Keratinocyte (primary cell): Measurements from ENCODE around the gene FAU. TPM values are rescaled to one million over a fixed set of nuclear protein-coding genes. Genes with fewer than 3 reads are reported as not detected.

Experiments
- DNase-seq: peaks from one replicate; pipeline ENCODE4 v3.0.0-alpha.2; 2011; ENCODE audit warnings: low read depth, missing footprints, low spot score
- FAIRE-seq: peaks from 2 replicates; lab custom pipeline; 2011; peaks lifted over from hg19 to GRCh38; lab: Jason Lieb, UNC
- H2AFZ ChIP-seq: 2 replicates; pipeline ENCODE4 v1.6.0; 2012; ENCODE audit warnings: low read length, control low read depth, inconsistent platforms; ENCODE audit not compliant: control insufficient read depth
- H3K27ac ChIP-seq: 2 replicates; pipeline ENCODE4 v1.5.1; 2011; ENCODE audit warnings: low read length; ENCODE audit not compliant: control insufficient read depth, insufficient read depth
- H3K27me3 ChIP-seq: 3 replicates; pipeline ENCODE4 v1.6.0; 2011; ENCODE audit warnings: low read length; ENCODE audit not compliant: control insufficient read depth, insufficient read depth; ENCODE audit errors: extremely low read depth
- H3K36me3 ChIP-seq, 2 experiments: 2 replicates in 1 of 2; 3 replicates in 1 of 2; pipeline ENCODE4 v1.5.1; 2011; ENCODE audit warnings: low read length in 2 of 2, mild to moderate bottlenecking in 1 of 2; ENCODE audit not compliant: control insufficient read depth in 2 of 2, insufficient read depth in 2 of 2; ENCODE audit errors: extremely low read depth in 1 of 2
- H3K4me1 ChIP-seq: 3 replicates; pipeline ENCODE4 v1.5.1; 2011; ENCODE audit warnings: low read length; ENCODE audit not compliant: control insufficient read depth, insufficient read depth; ENCODE audit errors: extremely low read depth
- H3K4me2 ChIP-seq: 3 replicates; pipeline ENCODE4 v1.6.0; 2011; ENCODE audit warnings: low read depth, low read length; ENCODE audit not compliant: control insufficient read depth, insufficient read depth; ENCODE audit errors: extremely low read depth
- H3K4me3 ChIP-seq, 3 experiments: fragments of 200-600 bp in 1 of 3; sonication (generic) in 1 of 3; 2 replicates in 2 of 3; 3 replicates in 1 of 3; pipeline ENCODE4 v1.5.1; 2011 to 2016; ENCODE audit warnings: low read length in 3 of 3, mild to moderate bottlenecking in 3 of 3, control low read depth in 2 of 3, inconsistent platforms in 1 of 3, low read depth in 1 of 3, mixed read lengths in 1 of 3, mixed run types in 1 of 3, moderate library complexity in 1 of 3; ENCODE audit not compliant: control insufficient read depth in 2 of 3, insufficient read depth in 2 of 3; ENCODE audit errors: extremely low read depth in 1 of 3
- H3K79me2 ChIP-seq: 2 replicates; pipeline ENCODE4 v1.6.0; 2012; ENCODE audit warnings: low read length; ENCODE audit not compliant: control insufficient read depth, insufficient read depth
- H3K9ac ChIP-seq: 3 replicates; pipeline ENCODE4 v1.6.0; 2011; ENCODE audit warnings: low read length; ENCODE audit not compliant: control insufficient read depth, insufficient read depth; ENCODE audit errors: extremely low read depth
- H3K9me1 ChIP-seq: 3 replicates; pipeline ENCODE4 v1.6.0; 2011; ENCODE audit warnings: low read length; ENCODE audit not compliant: control insufficient read depth, insufficient read depth; ENCODE audit errors: extremely low read depth
- H3K9me3 ChIP-seq: 2 replicates; pipeline ENCODE4 v1.5.1; 2012; ENCODE audit warnings: low read depth, low read length; ENCODE audit not compliant: control insufficient read depth
- H4K20me1 ChIP-seq: 3 replicates; pipeline ENCODE4 v1.6.0; 2011; ENCODE audit warnings: low read length; ENCODE audit not compliant: control insufficient read depth, insufficient read depth; ENCODE audit errors: extremely low read depth
- EZH2 ChIP-seq: IDR thresholded peaks from one replicate; pipeline ENCODE4 v1.6.1; 2012; ENCODE audit warnings: inconsistent platforms, mild to moderate bottlenecking, low read length, moderate library complexity
- dilution Hi-C: fragments of 300-500 bp; cut with MboI; formaldehyde crosslinking; loops from one replicate; pipeline ENCODE4 v1.7.0; 2020; ENCODE audit warnings: low sequenced_read_pairs; ENCODE audit not compliant: extremely low pct_ligation_motif_present
- polyA plus RNA-seq, 5 experiments: library from polyadenylated mRNA; depleted of rRNA in 3 of 5; stranded (reverse) in 3 of 5; stranded (forward) in 1 of 5; unstranded in 1 of 5; fragments of >200 nt; gene quantifications; 1 replicate in 1 of 5; 2 replicates in 3 of 5; 3 replicates in 1 of 5; pipeline versions ENCODE4 v1.2.1 to v1.2.3, GENCODE V29; 2011 to 2012; ENCODE audit warnings: missing spikeins in 2 of 5, low read depth in 1 of 5, low replicate concordance in 1 of 5
- TF ChIP-seq, protein P1 (sequence below), 3 experiments: IDR thresholded peaks in 1 of 3; conservative IDR thresholded peaks in 1 of 3; optimal IDR thresholded peaks in 1 of 3; 2 replicates in 2 of 3; 3 replicates in 1 of 3; pipeline versions ENCODE3 to v1.5.1; 2011; ENCODE audit warnings: low read length in 3 of 3, mild to moderate bottlenecking in 3 of 3, moderate library complexity in 2 of 3, control low read depth in 1 of 3, inconsistent platforms in 1 of 3; ENCODE audit not compliant: insufficient read depth in 2 of 3; ENCODE audit errors: extremely low read depth in 1 of 3

The FAU gene
- polyA plus RNA-seq, 1 donor (not counting 4 experiments of a cell fraction or from before 2014, with no cell fraction given), result 452 TPM

DNA sequence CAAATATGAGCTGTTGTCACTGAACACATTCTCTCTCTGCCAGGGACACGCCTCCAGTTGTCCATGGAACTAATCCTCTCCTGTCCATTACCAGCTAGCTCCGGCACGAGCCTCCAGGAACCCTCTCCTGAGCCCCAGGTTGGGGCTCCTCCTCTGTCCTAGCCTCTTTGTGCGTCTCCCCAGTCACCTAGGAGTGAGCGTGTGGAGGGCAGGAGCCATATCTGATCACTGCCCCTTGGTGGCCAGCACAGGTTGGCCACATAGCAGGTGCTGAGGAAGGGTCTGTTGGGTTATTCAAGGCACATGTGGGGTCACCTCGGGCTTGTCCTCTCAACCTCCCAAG, 9.9 kb upstream of the FAU start:
- no peaks in the 10 kb centered on the region for H3K27me3 ChIP-seq
- H3K9me1 ChIP-seq, result no peaks in the 10 kb centered on the region
- no peak overlapping the region for H3K4me3 ChIP-seq
- no peak overlapping the region for H3K4me2 ChIP-seq
- no peak for DNase-seq
- H3K79me2 ChIP-seq, result peaks cover 32% of the 10 kb centered on the region
- no peaks in the 10 kb centered on the region for H3K9me3 ChIP-seq
- TF ChIP-seq EZH2, result no peak
- TF ChIP-seq, protein P1, sequence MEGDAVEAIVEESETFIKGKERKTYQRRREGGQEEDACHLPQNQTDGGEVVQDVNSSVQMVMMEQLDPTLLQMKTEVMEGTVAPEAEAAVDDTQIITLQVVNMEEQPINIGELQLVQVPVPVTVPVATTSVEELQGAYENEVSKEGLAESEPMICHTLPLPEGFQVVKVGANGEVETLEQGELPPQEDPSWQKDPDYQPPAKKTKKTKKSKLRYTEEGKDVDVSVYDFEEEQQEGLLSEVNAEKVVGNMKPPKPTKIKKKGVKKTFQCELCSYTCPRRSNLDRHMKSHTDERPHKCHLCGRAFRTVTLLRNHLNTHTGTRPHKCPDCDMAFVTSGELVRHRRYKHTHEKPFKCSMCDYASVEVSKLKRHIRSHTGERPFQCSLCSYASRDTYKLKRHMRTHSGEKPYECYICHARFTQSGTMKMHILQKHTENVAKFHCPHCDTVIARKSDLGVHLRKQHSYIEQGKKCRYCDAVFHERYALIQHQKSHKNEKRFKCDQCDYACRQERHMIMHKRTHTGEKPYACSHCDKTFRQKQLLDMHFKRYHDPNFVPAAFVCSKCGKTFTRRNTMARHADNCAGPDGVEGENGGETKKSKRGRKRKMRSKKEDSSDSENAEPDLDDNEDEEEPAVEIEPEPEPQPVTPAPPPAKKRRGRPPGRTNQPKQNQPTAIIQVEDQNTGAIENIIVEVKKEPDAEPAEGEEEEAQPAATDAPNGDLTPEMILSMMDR (optimal IDR thresholded peaks at IDR 0.05 in 1 of 3, IDR thresholded peaks at IDR 0.05 in 1 of 3, conservative IDR thresholded peaks at IDR 0.05 in 1 of 3; ENCODE audit: extremely low read depth in 1 of 3, insufficient read depth in 2 of 3, low read length in 3 of 3), result no peak
- peaks cover 20% of the 10 kb centered on the region for H3K4me1 ChIP-seq
- H3K36me3 ChIP-seq, result peaks cover 37 to 45% of the 10 kb centered on the region in 2 experiments
- no peak for FAIRE-seq
- dilution Hi-C loops, result no loop called here
- peaks cover 8% of the 10 kb centered on the region for H4K20me1 ChIP-seq
- H3K27ac ChIP-seq, result no peak overlapping the region
- H3K9ac ChIP-seq, result no peak overlapping the region
- H2AFZ ChIP-seq, result no peak overlapping the region

GRCh38 chr11:65131417-65131776, 9.5 kb upstream of the FAU start:
- no peak overlapping the region for H3K4me3 ChIP-seq
- FAIRE-seq (no peak), DNase-seq (no peak)
- no peak overlapping the region for H3K4me2 ChIP-seq
- no peak overlapping the region for H2AFZ ChIP-seq
- H3K9me1 ChIP-seq, result no peaks in the 10 kb centered on the region
- H3K4me1 ChIP-seq, result peaks cover 20% of the 10 kb centered on the region
- peaks cover 32% of the 10 kb centered on the region for H3K79me2 ChIP-seq
- peaks cover 42 to 49% of the 10 kb centered on the region in 2 experiments for H3K36me3 ChIP-seq
- dilution Hi-C loops, result no loop called here
- H4K20me1 ChIP-seq, result peaks cover 8% of the 10 kb centered on the region
- TF ChIP-seq EZH2, result no peak
- TF ChIP-seq, protein P1 (optimal IDR thresholded peaks at IDR 0.05 in 1 of 3, IDR thresholded peaks at IDR 0.05 in 1 of 3, conservative IDR thresholded peaks at IDR 0.05 in 1 of 3; ENCODE audit: extremely low read depth in 1 of 3, insufficient read depth in 2 of 3, low read length in 3 of 3), result no peak
- no peaks in the 10 kb centered on the region for H3K9me3 ChIP-seq
- no peak overlapping the region for H3K27ac ChIP-seq
- no peak overlapping the region for H3K9ac ChIP-seq
- H3K27me3 ChIP-seq, result no peaks in the 10 kb centered on the region
